PC-3 (cell line): Measurements from ENCODE around the gene NIT1.

Source experiments
- CTCF ChIP-seq: fragments of 300-600 bp; sonication (generic); conservative IDR thresholded peaks from 2 replicates; pipeline ENCODE4 v1.5.1; 2017; ENCODE audit warnings: antibody characterized with exemption, low read depth, mild to moderate bottlenecking, low read length
- EZH2 ChIP-seq: fragments of 300-600 bp; sonication (generic); IDR thresholded peaks from one replicate; pipeline ENCODE4 v1.6.1; 2017; ENCODE audit warnings: antibody characterized with exemption, mild to moderate bottlenecking, low read length; ENCODE audit not compliant: unreplicated experiment

GRCh38 chr1:161132410-161133219, 14.7 kb downstream of the NIT1 start, which contains the start of gene DEDD:
- TF ChIP-seq EZH2 (no peak), CTCF (0 out of 2 replicates have a peak, but pooled peaks have one; percentile 39)
